Epithelial cell of esophagus (primary cell): ENCODE results near the gene DAND5.
A peak's percentile ranks its signal among the peaks of the same experiment; 100 is the strongest.
"Not testable (repeated sequence)": the region's sequence is repeated elsewhere in the genome, so short reads cannot be mapped to it uniquely, and the experiment has no call there.

Experiments
- DNase-seq: peaks from one replicate; pipeline ENCODE4 v3.0.0; 2010; ENCODE audit warnings: low read depth
- H3K4me3 ChIP-seq: 2 replicates; pipeline ENCODE4 v1.5.1; 2011; ENCODE audit warnings: mild to moderate bottlenecking, low read length, control low read depth
- TF ChIP-seq, protein P1 (sequence below): IDR thresholded peaks from 2 replicates; pipeline ENCODE4 v1.5.1; 2011; ENCODE audit warnings: low read depth, mild to moderate bottlenecking, low read length, control low read depth, inconsistent platforms; ENCODE audit not compliant: insufficient read depth; ENCODE audit errors: missing control alignments

The DAND5 gene

GRCh38 chr19:12946731-12947496 is 22.5 kb upstream of the DAND5 start:
- TF ChIP-seq, protein P1, sequence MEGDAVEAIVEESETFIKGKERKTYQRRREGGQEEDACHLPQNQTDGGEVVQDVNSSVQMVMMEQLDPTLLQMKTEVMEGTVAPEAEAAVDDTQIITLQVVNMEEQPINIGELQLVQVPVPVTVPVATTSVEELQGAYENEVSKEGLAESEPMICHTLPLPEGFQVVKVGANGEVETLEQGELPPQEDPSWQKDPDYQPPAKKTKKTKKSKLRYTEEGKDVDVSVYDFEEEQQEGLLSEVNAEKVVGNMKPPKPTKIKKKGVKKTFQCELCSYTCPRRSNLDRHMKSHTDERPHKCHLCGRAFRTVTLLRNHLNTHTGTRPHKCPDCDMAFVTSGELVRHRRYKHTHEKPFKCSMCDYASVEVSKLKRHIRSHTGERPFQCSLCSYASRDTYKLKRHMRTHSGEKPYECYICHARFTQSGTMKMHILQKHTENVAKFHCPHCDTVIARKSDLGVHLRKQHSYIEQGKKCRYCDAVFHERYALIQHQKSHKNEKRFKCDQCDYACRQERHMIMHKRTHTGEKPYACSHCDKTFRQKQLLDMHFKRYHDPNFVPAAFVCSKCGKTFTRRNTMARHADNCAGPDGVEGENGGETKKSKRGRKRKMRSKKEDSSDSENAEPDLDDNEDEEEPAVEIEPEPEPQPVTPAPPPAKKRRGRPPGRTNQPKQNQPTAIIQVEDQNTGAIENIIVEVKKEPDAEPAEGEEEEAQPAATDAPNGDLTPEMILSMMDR: no peak
- peak overlapping the region; percentile 80 for H3K4me3 ChIP-seq
- DNase-seq: no peak

- DNase-seq: no peak
- TF ChIP-seq, protein P1: no peak
- no peak overlapping the region for H3K4me3 ChIP-seq
These were observed 21.4 kb upstream of the DAND5 start for GRCh38 chr19:12947702-12948611.

DNA sequence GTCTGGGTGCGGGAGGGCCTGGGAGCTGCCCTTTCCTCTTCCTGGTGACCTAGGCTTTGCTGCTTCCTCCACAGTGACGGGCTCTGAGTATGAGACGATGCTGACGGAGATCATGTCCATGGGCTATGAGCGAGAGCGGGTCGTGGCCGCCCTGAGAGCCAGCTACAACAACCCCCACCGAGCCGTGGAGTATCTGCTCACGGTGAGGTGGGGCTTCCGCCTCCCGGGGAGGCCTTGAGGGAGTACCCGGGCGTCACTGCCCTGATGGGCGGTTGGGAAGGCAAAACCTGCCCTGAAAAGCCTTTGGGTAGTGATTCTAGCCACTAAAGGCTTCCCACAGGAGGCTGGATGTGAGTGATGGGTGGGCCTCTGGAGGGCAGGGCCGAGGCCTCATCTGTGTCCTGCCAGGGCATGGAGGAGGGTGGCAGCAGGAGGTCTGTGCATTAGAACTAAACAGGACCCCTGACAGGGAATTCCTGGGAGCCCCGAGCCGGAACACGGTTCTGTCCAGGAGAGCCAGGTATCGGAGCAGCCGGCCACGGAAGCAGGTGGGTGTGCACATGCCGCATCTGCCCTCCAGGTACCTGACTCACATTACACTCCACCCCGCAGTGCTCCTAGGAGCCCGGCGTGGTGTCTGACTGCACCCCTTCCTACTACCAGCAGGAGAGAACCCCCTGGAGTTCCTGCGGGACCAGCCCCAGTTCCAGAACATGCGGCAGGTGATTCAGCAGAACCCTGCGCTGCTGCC is 20.6 kb upstream of the DAND5 start:
- TF ChIP-seq, protein P1: no peak
- DNase-seq: no peak
- H3K4me3 ChIP-seq: no peak overlapping the region

DNA sequence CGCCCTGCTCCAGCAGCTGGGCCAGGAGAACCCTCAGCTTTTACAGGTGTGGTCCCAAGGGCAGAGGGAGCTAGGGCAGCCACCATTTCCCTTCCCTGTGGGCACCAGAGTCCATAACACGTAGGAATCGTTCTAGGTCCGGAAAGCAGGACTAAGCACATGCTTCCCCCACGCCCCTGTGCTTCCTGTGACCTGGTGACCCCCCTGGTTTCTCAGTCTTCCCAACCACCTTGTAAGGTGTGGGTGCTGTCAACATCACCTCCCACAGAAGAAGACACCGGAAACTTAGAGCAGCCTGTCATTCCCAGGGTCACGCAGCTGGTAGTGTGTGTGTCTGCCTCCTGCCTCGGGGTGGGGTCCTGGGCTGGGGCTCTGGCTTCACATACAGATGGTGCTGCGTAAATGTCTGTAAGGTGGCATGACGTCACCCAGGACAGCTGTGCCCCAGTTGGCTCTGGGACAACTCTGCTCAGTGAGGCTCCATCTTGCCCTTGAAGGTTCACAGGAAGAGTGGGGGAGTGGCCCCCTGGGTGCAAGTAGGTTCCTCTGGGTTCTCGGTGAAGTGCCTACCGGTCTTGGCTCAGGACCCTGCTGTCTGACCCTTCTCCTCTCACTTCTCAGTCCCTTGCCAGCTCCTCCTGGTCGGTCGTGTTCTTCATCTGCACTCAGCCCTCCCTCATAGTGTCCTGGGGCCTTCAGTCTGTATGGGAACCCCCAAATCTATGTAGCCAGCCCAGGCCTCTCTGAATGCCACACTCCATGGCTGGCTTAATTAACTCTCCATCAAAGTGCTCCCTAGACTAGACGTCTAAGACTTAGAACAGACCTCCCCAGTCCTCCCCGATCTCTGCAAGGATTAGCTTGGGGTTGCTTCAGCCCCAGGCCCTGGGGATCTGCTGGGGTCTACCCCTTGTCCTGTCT is 19.8 kb upstream of the DAND5 start:
- TF ChIP-seq, protein P1: no peak
- DNase-seq: no peak
- no peak overlapping the region for H3K4me3 ChIP-seq

DNA sequence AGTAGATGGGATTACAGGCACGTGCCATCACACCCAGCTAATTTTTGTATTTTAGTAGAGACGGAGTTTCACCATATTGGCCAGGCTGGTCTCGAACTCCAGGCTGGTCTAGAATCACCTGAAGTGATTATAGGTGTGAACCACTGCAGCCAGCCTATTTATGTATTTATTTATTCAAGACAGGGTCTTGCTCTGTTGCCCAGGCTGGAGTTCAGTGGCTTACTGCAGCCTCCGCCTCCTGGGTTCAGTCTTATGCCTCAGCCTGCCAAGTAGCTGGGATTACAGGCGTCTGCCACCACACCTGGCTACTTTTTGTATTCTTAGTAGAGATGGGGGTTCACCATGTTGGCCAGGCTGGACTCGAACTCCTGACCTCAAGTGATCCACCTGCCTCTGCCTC is 17.3 kb upstream of the DAND5 start:
- not testable (repeated sequence) for H3K4me3 ChIP-seq, DNase-seq

- peak; percentile 59 for DNase-seq
- no peak overlapping the region for H3K4me3 ChIP-seq
- TF ChIP-seq, protein P1: no peak
These were observed 16.8 kb upstream of the DAND5 start for GRCh38 chr19:12952488-12953137.
